GM12874 (cell line): Measurements from ENCODE around the gene SPATS2.

Source experiments
- TF ChIP-seq, protein P1 (sequence below): IDR thresholded peaks from 2 replicates; pipeline ENCODE4 v1.5.1; 2011; ENCODE audit warnings: low read depth, mild to moderate bottlenecking, control low read depth, low read length, moderate library complexity; ENCODE audit not compliant: insufficient read depth

Gene SPATS2

GRCh38 chr12:49345051-49345824 is 22.0 kb upstream of the SPATS2 start:
- TF ChIP-seq, protein P1, sequence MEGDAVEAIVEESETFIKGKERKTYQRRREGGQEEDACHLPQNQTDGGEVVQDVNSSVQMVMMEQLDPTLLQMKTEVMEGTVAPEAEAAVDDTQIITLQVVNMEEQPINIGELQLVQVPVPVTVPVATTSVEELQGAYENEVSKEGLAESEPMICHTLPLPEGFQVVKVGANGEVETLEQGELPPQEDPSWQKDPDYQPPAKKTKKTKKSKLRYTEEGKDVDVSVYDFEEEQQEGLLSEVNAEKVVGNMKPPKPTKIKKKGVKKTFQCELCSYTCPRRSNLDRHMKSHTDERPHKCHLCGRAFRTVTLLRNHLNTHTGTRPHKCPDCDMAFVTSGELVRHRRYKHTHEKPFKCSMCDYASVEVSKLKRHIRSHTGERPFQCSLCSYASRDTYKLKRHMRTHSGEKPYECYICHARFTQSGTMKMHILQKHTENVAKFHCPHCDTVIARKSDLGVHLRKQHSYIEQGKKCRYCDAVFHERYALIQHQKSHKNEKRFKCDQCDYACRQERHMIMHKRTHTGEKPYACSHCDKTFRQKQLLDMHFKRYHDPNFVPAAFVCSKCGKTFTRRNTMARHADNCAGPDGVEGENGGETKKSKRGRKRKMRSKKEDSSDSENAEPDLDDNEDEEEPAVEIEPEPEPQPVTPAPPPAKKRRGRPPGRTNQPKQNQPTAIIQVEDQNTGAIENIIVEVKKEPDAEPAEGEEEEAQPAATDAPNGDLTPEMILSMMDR, result no peak

DNA sequence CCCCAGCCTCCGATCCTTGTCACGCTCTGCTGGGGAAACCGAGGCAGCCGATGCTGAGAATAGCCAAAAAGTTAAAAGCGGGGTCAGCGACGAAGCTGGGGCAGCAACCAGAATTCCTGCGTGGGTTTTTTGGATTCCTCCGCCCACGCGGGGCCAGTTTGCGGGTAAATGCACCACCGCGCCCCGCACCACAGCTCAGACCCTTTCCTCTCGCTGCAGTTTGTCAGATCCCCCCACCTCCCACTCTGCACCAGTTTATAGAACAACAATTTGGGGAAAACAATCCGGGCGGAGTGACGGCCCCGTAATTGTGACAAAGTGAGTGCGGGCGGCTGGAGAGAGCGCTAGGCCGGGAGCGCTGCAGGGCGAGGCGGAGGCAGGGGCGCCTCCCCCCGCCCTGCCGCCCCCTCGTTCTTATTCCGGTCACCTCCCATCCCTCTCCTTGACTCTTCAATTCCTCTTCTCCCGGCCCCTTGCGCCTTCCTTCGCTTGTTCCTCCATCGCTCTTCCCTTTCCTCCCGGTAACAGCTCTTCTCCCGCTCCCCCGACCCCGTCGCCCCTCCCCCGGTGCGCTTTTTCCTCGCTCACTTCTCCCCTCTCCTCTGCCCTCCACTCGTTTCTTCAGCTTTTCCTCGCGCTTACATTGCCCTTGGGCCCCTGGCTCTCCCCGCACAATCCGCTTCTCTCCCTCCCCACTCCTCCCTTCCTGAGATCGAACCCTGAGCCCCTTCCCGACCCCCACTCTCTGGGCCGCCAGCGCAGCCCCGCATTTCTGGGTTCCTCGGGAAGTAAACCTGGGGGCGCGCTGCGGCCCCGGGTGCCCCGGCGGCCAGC is 21.2 kb upstream of the SPATS2 start:
- TF ChIP-seq, protein P1, result no peak

DNA sequence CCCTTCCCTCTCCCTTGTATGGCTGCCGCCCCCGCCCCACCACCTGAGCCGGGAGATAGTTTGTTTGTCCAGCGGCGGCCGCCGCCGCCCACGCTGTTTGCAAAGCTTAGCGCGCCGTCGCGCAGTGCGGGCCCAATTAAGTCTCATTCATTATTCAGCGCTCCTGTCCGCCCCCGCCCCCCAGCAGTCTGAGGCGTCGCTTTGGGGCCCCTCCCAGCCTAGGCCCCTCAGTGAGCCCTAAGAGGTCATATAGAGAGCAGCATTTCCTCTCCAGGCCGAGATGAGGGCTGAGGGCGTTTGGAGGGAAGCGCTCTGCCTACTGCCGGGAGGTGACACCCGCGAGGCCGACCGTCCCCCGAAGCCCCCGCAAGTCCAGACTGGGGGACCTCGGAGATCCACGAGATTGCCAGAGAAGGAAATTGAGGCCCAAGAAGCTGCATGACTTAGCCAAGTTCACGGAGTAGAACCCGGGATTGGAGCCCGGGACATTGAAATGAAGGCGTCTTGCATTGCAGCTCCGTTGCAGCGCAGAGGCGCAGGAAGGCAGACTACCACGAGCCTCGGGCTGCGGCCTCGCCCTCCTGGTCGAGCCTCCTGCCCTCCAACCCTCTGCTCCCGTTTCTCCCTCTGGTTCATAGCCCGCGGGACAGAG is 20.5 kb upstream of the SPATS2 start, which contains the start of gene DNAJC22:
Gene DNAJC22 (plus strand): TSS at position 230 of the 652 bp plus-strand sequence. CDS start 1,985 bp downstream, outside the sequence.
- TF ChIP-seq, protein P1, result no peak

DNA sequence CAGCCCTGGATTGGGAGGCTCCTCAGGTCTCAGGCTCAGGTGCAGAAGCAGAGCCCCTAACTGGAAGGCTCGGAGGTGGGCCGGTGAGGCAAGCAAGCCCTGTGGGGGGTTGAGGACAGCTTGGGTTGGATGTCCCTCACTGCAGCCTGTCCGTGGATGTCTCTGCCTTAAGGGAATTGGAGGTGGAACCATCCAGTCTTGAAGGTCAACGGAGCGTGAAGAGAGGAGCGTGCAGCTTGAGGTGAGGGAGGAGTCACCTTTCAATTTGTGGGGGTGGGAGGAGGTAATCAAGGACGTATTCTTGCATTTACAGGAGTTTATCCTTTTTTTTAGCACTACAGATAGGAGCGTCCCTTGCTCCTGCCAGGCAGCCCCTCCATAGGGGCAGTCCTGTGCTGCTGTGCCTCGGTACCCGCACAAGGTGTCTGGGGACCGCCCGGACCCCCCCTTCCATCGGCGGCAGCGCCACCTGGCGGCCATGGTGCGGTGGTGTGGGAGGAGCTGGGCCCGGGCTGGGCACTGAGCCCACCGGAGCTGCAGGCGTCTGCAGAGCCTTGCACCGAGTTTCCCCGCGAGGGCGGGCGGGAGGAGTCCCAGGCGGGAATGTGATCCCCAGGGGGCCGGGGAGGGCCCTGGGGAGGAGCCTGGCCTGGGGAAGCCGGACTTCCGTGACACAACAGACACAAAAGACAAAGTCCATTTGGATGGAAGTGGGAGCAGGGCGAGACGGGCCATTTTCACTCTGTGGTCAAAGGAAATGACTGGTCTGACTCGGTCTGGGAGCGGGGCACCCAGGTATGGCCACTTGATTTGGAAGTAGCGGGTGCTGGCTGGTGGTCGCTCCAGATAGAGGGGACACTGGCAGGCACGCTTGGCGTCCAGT is 19.7 kb upstream of the SPATS2 start:
- TF ChIP-seq, protein P1, result peak; percentile 95

DNA sequence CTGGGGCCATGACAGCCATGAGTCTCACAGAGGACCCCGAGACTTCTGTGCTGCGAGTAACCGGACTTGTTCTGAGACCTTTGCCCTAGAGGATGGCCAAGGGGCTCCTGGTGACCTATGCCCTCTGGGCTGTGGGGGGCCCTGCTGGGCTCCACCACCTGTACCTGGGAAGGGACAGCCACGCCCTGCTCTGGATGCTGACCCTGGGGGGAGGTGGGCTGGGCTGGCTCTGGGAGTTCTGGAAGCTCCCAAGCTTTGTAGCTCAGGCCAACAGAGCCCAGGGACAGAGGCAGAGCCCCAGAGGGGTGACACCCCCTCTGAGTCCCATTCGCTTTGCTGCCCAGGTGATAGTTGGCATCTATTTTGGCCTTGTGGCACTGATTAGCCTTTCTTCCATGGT is 18.5 kb upstream of the SPATS2 start:
- TF ChIP-seq, protein P1, result no peak

GRCh38 chr12:49349266-49349665 is 18.0 kb upstream of the SPATS2 start:
- TF ChIP-seq, protein P1, result no peak
